B cell (primary cell): ENCODE data around the gene TVP23C. TPM values are rescaled to one million over a fixed set of nuclear protein-coding genes. Genes with fewer than 3 reads are reported as not detected.

Experiments used
- ATAC-seq: fragments of 200-7000 bp; cut with Tn5 transposase; one replicate; pipeline ENCODE4 v1.10.0; 2021; ENCODE audit warnings: low read depth, mild to moderate bottlenecking, moderate number of reproducible peaks, moderate library complexity
- CTCF ChIA-PET: fragments of 350-600 bp; sonication (Branson Sonifier 250); formaldehyde crosslinking; loops from one replicate; lab custom pipeline; 2021; ENCODE audit warnings: antibody characterized with exemption, inconsistent platforms; lab: Charles Lee
- POLR2A ChIA-PET: fragments of 350-600 bp; sonication (Branson Sonifier 250); formaldehyde crosslinking; loops from one replicate; lab custom pipeline; 2021; ENCODE audit warnings: antibody characterized with exemption; lab: Charles Lee
- DNase-seq: peaks from one replicate; pipeline ENCODE4 v3.0.0; 2013
- H2AFZ ChIP-seq: 2 replicates; pipeline ENCODE4 v1.6.1; 2012; ENCODE audit warnings: mild to moderate bottlenecking, low read depth, low read length; ENCODE audit not compliant: insufficient read depth, poor library complexity, severe bottlenecking
- H3K27ac ChIP-seq, 2 donors: 1 replicate in 1 of 2; 2 replicates in 1 of 2; pipeline ENCODE4 v1.5.1; 2012 to 2013; ENCODE audit warnings: low read length in 2 of 2, mild to moderate bottlenecking in 2 of 2, moderate library complexity in 1 of 2
- H3K27me3 ChIP-seq, 4 experiments: fragments of 200-600 bp in 1 of 4; sonication (generic) in 1 of 4; replicated peaks in 1 of 4; 1 replicate in 2 of 4; 2 replicates in 2 of 4; pipeline versions ENCODE4 v1.6.1 to v1.7.0; 2013 to 2016; ENCODE audit warnings: low read length in 3 of 4, mild to moderate bottlenecking in 2 of 4, mixed read lengths in 1 of 4, moderate library complexity in 1 of 4; ENCODE audit not compliant: insufficient read depth in 4 of 4, control insufficient read depth in 3 of 4; ENCODE audit errors: control extremely low read depth in 1 of 4
- H3K36me3 ChIP-seq, 2 experiments: replicated peaks in 1 of 2; 1 replicate in 1 of 2; 2 replicates in 1 of 2; pipeline versions ENCODE4 v1.6.1 to v1.7.1; 2013; ENCODE audit warnings: low read length in 1 of 2; ENCODE audit not compliant: insufficient read depth in 2 of 2, control insufficient read depth in 1 of 2; ENCODE audit errors: control extremely low read depth in 1 of 2, extremely low read depth in 1 of 2
- H3K4me1 ChIP-seq, 2 donors: fragments of 200-600 bp in 1 of 2; sonication (generic) in 1 of 2; 1 replicate in 1 of 2; 2 replicates in 1 of 2; pipeline versions ENCODE4 v1.5.1 to v1.6.1; 2013 to 2017; ENCODE audit warnings: low read length in 2 of 2; ENCODE audit not compliant: control insufficient read depth in 2 of 2, insufficient read depth in 2 of 2
- H3K4me2 ChIP-seq: replicated peaks from 2 replicates; pipeline ENCODE3; 2012; ENCODE audit warnings: mild to moderate bottlenecking, low read depth, low read length; ENCODE audit not compliant: poor library complexity, severe bottlenecking
- H3K4me3 ChIP-seq, 5 experiments: fragments of 200-600 bp in 1 of 5; sonication (generic) in 1 of 5; 1 replicate in 3 of 5; 2 replicates in 2 of 5; pipeline versions ENCODE4 v1.5.1 to v1.7.0; 2011 to 2016; ENCODE audit warnings: low read length in 4 of 5, mild to moderate bottlenecking in 4 of 5, low read depth in 2 of 5, control low read depth in 1 of 5, moderate library complexity in 1 of 5; ENCODE audit not compliant: insufficient read depth in 1 of 5; ENCODE audit errors: control extremely low read depth in 1 of 5, extremely low read depth in 1 of 5
- H3K79me2 ChIP-seq: fragments of 200-600 bp; sonication (generic); one replicate; pipeline ENCODE4 v1.6.0; 2016; ENCODE audit warnings: low read length; ENCODE audit not compliant: control insufficient read depth, insufficient read depth
- H3K9ac ChIP-seq: fragments of 200-600 bp; sonication (generic); 2 replicates; pipeline ENCODE4 v1.6.1; 2017; ENCODE audit warnings: mild to moderate bottlenecking, low read length, moderate library complexity
- H3K9me3 ChIP-seq, 3 donors: one replicate each; pipeline versions ENCODE4 v1.6.1 to v1.7.1; 2013; ENCODE audit warnings: low read length in 2 of 3; ENCODE audit not compliant: control insufficient read depth in 2 of 3, insufficient read depth in 1 of 3; ENCODE audit errors: control extremely low read depth in 1 of 3
- H4K20me1 ChIP-seq: 2 replicates; pipeline ENCODE4 v1.6.0; 2012; ENCODE audit warnings: mild to moderate bottlenecking, low read length; ENCODE audit not compliant: insufficient read depth, control insufficient read depth, poor library complexity, severe bottlenecking
- H3K27ac Mint-ChIP-seq: one replicate; pipeline ENCODE4 v1.8.0; 2021; ENCODE audit warnings: mixed read lengths
- H3K27me3 Mint-ChIP-seq: one replicate; pipeline ENCODE4 v1.8.0; 2021; ENCODE audit warnings: mixed read lengths
- H3K4me1 Mint-ChIP-seq: one replicate; pipeline ENCODE4 v1.8.0; 2021; ENCODE audit warnings: mixed read lengths
- H3K4me3 Mint-ChIP-seq: one replicate; pipeline ENCODE4 v1.8.0; 2021; ENCODE audit warnings: mixed read lengths
- H3K9me3 Mint-ChIP-seq: one replicate; pipeline ENCODE4 v1.8.0; 2022; ENCODE audit warnings: mixed read lengths; ENCODE audit not compliant: insufficient read depth
- CTCF ChIP-seq: fragments of 200-600 bp; IDR thresholded peaks from one replicate; pipeline ENCODE4 v1.8.0; 2022; ENCODE audit warnings: antibody characterized with exemption, mild to moderate bottlenecking
- EZH2 ChIP-seq: IDR thresholded peaks from 2 replicates; pipeline ENCODE4 v1.6.1; 2012; ENCODE audit warnings: borderline replicate concordance, low read depth, mild to moderate bottlenecking, moderate library complexity, low read length; ENCODE audit not compliant: insufficient read depth, poor library complexity, severe bottlenecking
- WGBS: methylation state at CpG from one replicate; pipeline ENCODE4 v1.1.5; 2013; ENCODE audit warnings: missing lambda C conversion rate; ENCODE audit not compliant: insufficient coverage; 5-methylcytosine and 5-hydroxymethylcytosine counted together
- intact Hi-C: fragments of 100-400 bp; cut with micrococcal nuclease; formaldehyde crosslinking; loops from one replicate; pipeline ENCODE4 v1.10.0; 2022
- polyA plus RNA-seq: library from polyadenylated mRNA; depleted of rRNA; stranded (reverse); fragments of >200 nt; gene quantifications from 2 replicates; pipeline ENCODE4 v1.2.3, GENCODE V29; 2012
- total RNA-seq, 2 donors: library from RNA; stranded (reverse); fragments of 120-200 nt in 1 of 2; gene quantifications; 1 replicate in 1 of 2; 2 replicates in 1 of 2; pipeline versions ENCODE4 v1.2.3 to v1.2.4, GENCODE V29; 2013 to 2022

Gene TVP23C
- total and polyA plus RNA-seq, 2 donors (not counting 1 experiment from before 2014, with no cell fraction given) = 8.6 to 30.9 TPM

- no peak overlapping the region for H3K4me3 ChIP-seq
- POLR2A ChIA-PET = no interaction called here
- H3K9ac ChIP-seq = no peak overlapping the region
- Mint-ChIP-seq H3K4me3 (no peak overlapping the region), H3K9me3 (no peaks in the 10 kb centered on the region), H3K4me1 (no peaks in the 10 kb centered on the region), H3K27me3 (no peaks in the 10 kb centered on the region), H3K27ac (no peak overlapping the region)
- H3K4me2 ChIP-seq = no peak overlapping the region
- no peaks in the 10 kb centered on the region for H3K79me2 ChIP-seq
- H2AFZ ChIP-seq = no peak overlapping the region
- DNase-seq (no peak), ATAC-seq (no peak)
- H4K20me1 ChIP-seq = no peaks in the 10 kb centered on the region
- no peak overlapping the region for H3K27ac ChIP-seq
- no peaks in the 10 kb centered on the region for H3K4me1 ChIP-seq
- no peaks in the 10 kb centered on the region for H3K36me3 ChIP-seq
- intact Hi-C loops = no loop called here
- H3K27me3 ChIP-seq = no peaks in the 10 kb centered on the region
- H3K9me3 ChIP-seq = no peaks in the 10 kb centered on the region
- CTCF ChIA-PET = no interaction called here
- no peak for TF ChIP-seq EZH2
- no peak for TF ChIP-seq CTCF
Measured at GRCh38 chr17:15494821-15495220, 68.5 kb downstream of the TVP23C start.

DNA sequence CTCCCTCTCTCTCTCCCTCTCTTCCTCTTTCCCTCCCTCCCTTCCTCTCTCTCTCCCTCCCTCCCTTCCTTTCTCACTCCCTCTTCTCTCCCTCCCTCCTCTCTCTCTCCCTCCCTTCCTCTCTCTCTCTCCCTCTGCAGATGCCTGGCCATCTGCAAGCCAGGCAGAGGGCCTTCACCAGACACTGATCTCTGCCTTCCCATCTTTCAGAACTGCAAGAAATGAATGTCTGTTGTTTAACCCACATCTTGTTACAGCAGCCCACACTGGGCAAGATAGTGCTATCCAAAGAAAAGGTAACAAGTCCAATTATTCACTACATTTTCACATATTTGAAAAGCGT, 69.6 kb downstream of the TVP23C start:
- no peak overlapping the region for H3K27ac Mint-ChIP-seq
- H3K4me2 ChIP-seq = no peak overlapping the region
- H4K20me1 ChIP-seq = no peaks in the 10 kb centered on the region
- no peaks in the 10 kb centered on the region for H3K36me3 ChIP-seq
- intact Hi-C loops = no loop called here
- no peak overlapping the region for H3K9ac ChIP-seq
- no peaks in the 10 kb centered on the region for H3K4me1 Mint-ChIP-seq
- H3K27me3 Mint-ChIP-seq = no peaks in the 10 kb centered on the region
- no peaks in the 10 kb centered on the region for H3K79me2 ChIP-seq
- no CpG with 5 or more reads among the region's 1 CpG for WGBS
- POLR2A ChIA-PET = no interaction called here
- ATAC-seq = no peak
- DNase-seq = no peak
- H3K9me3 ChIP-seq = no peaks in the 10 kb centered on the region
- CTCF ChIA-PET = no interaction called here
- no peak overlapping the region for H2AFZ ChIP-seq
- H3K27me3 ChIP-seq = no peaks in the 10 kb centered on the region
- no peaks in the 10 kb centered on the region for H3K4me1 ChIP-seq
- H3K27ac ChIP-seq = no peak overlapping the region
- TF ChIP-seq CTCF = no peak
- TF ChIP-seq EZH2 = no peak
- no peaks in the 10 kb centered on the region for H3K9me3 Mint-ChIP-seq
- H3K4me3 ChIP-seq = no peak overlapping the region
- H3K4me3 Mint-ChIP-seq = no peak overlapping the region
